B cell (primary cell): ENCODE data around the gene LANCL2. TPM values are rescaled to one million over a fixed set of nuclear protein-coding genes. Genes with fewer than 3 reads are reported as not detected.

Source experiments
- ATAC-seq: fragments of 200-7000 bp; cut with Tn5 transposase; one replicate; pipeline ENCODE4 v1.10.0; 2021; ENCODE audit warnings: low read depth, mild to moderate bottlenecking, moderate number of reproducible peaks, moderate library complexity
- CTCF ChIA-PET: fragments of 350-600 bp; sonication (Branson Sonifier 250); formaldehyde crosslinking; loops from one replicate; lab custom pipeline; 2021; ENCODE audit warnings: antibody characterized with exemption, inconsistent platforms; lab: Charles Lee
- POLR2A ChIA-PET: fragments of 350-600 bp; sonication (Branson Sonifier 250); formaldehyde crosslinking; loops from one replicate; lab custom pipeline; 2021; ENCODE audit warnings: antibody characterized with exemption; lab: Charles Lee
- DNase-seq: peaks from one replicate; pipeline ENCODE4 v3.0.0; 2013
- H2AFZ ChIP-seq: 2 replicates; pipeline ENCODE4 v1.6.1; 2012; ENCODE audit warnings: mild to moderate bottlenecking, low read depth, low read length; ENCODE audit not compliant: insufficient read depth, poor library complexity, severe bottlenecking
- H3K27ac ChIP-seq, 2 donors: 1 replicate in 1 of 2; 2 replicates in 1 of 2; pipeline ENCODE4 v1.5.1; 2012 to 2013; ENCODE audit warnings: low read length in 2 of 2, mild to moderate bottlenecking in 2 of 2, moderate library complexity in 1 of 2
- H3K27me3 ChIP-seq, 4 experiments: fragments of 200-600 bp in 1 of 4; sonication (generic) in 1 of 4; replicated peaks in 1 of 4; 1 replicate in 2 of 4; 2 replicates in 2 of 4; pipeline versions ENCODE4 v1.6.1 to v1.7.0; 2013 to 2016; ENCODE audit warnings: low read length in 3 of 4, mild to moderate bottlenecking in 2 of 4, mixed read lengths in 1 of 4, moderate library complexity in 1 of 4; ENCODE audit not compliant: insufficient read depth in 4 of 4, control insufficient read depth in 3 of 4; ENCODE audit errors: control extremely low read depth in 1 of 4
- H3K36me3 ChIP-seq, 2 experiments: replicated peaks in 1 of 2; 1 replicate in 1 of 2; 2 replicates in 1 of 2; pipeline versions ENCODE4 v1.6.1 to v1.7.1; 2013; ENCODE audit warnings: low read length in 1 of 2; ENCODE audit not compliant: insufficient read depth in 2 of 2, control insufficient read depth in 1 of 2; ENCODE audit errors: control extremely low read depth in 1 of 2, extremely low read depth in 1 of 2
- H3K4me1 ChIP-seq, 2 donors: fragments of 200-600 bp in 1 of 2; sonication (generic) in 1 of 2; 1 replicate in 1 of 2; 2 replicates in 1 of 2; pipeline versions ENCODE4 v1.5.1 to v1.6.1; 2013 to 2017; ENCODE audit warnings: low read length in 2 of 2; ENCODE audit not compliant: control insufficient read depth in 2 of 2, insufficient read depth in 2 of 2
- H3K4me2 ChIP-seq: replicated peaks from 2 replicates; pipeline ENCODE3; 2012; ENCODE audit warnings: mild to moderate bottlenecking, low read depth, low read length; ENCODE audit not compliant: poor library complexity, severe bottlenecking
- H3K4me3 ChIP-seq, 5 experiments: fragments of 200-600 bp in 1 of 5; sonication (generic) in 1 of 5; 1 replicate in 3 of 5; 2 replicates in 2 of 5; pipeline versions ENCODE4 v1.5.1 to v1.7.0; 2011 to 2016; ENCODE audit warnings: low read length in 4 of 5, mild to moderate bottlenecking in 4 of 5, low read depth in 2 of 5, control low read depth in 1 of 5, moderate library complexity in 1 of 5; ENCODE audit not compliant: insufficient read depth in 1 of 5; ENCODE audit errors: control extremely low read depth in 1 of 5, extremely low read depth in 1 of 5
- H3K79me2 ChIP-seq: fragments of 200-600 bp; sonication (generic); one replicate; pipeline ENCODE4 v1.6.0; 2016; ENCODE audit warnings: low read length; ENCODE audit not compliant: control insufficient read depth, insufficient read depth
- H3K9ac ChIP-seq: fragments of 200-600 bp; sonication (generic); 2 replicates; pipeline ENCODE4 v1.6.1; 2017; ENCODE audit warnings: mild to moderate bottlenecking, low read length, moderate library complexity
- H3K9me3 ChIP-seq, 3 donors: one replicate each; pipeline versions ENCODE4 v1.6.1 to v1.7.1; 2013; ENCODE audit warnings: low read length in 2 of 3; ENCODE audit not compliant: control insufficient read depth in 2 of 3, insufficient read depth in 1 of 3; ENCODE audit errors: control extremely low read depth in 1 of 3
- H4K20me1 ChIP-seq: 2 replicates; pipeline ENCODE4 v1.6.0; 2012; ENCODE audit warnings: mild to moderate bottlenecking, low read length; ENCODE audit not compliant: insufficient read depth, control insufficient read depth, poor library complexity, severe bottlenecking
- H3K27ac Mint-ChIP-seq: one replicate; pipeline ENCODE4 v1.8.0; 2021; ENCODE audit warnings: mixed read lengths
- H3K27me3 Mint-ChIP-seq: one replicate; pipeline ENCODE4 v1.8.0; 2021; ENCODE audit warnings: mixed read lengths
- H3K4me1 Mint-ChIP-seq: one replicate; pipeline ENCODE4 v1.8.0; 2021; ENCODE audit warnings: mixed read lengths
- H3K4me3 Mint-ChIP-seq: one replicate; pipeline ENCODE4 v1.8.0; 2021; ENCODE audit warnings: mixed read lengths
- H3K9me3 Mint-ChIP-seq: one replicate; pipeline ENCODE4 v1.8.0; 2022; ENCODE audit warnings: mixed read lengths; ENCODE audit not compliant: insufficient read depth
- EZH2 ChIP-seq: IDR thresholded peaks from 2 replicates; pipeline ENCODE4 v1.6.1; 2012; ENCODE audit warnings: borderline replicate concordance, low read depth, mild to moderate bottlenecking, moderate library complexity, low read length; ENCODE audit not compliant: insufficient read depth, poor library complexity, severe bottlenecking
- WGBS: methylation state at CpG from one replicate; pipeline ENCODE4 v1.1.5; 2013; ENCODE audit warnings: missing lambda C conversion rate; ENCODE audit not compliant: insufficient coverage; 5-methylcytosine and 5-hydroxymethylcytosine counted together
- intact Hi-C: fragments of 100-400 bp; cut with micrococcal nuclease; formaldehyde crosslinking; loops from one replicate; pipeline ENCODE4 v1.10.0; 2022
- polyA plus RNA-seq: library from polyadenylated mRNA; depleted of rRNA; stranded (reverse); fragments of >200 nt; gene quantifications from 2 replicates; pipeline ENCODE4 v1.2.3, GENCODE V29; 2012
- total RNA-seq, 2 donors: library from RNA; stranded (reverse); fragments of 120-200 nt in 1 of 2; gene quantifications; 1 replicate in 1 of 2; 2 replicates in 1 of 2; pipeline versions ENCODE4 v1.2.3 to v1.2.4, GENCODE V29; 2013 to 2022
- TF ChIP-seq, protein P1 (sequence below): fragments of 200-600 bp; IDR thresholded peaks from one replicate; pipeline ENCODE4 v1.8.0; 2022; ENCODE audit warnings: antibody characterized with exemption, mild to moderate bottlenecking

The LANCL2 gene
- total and polyA plus RNA-seq, 2 donors (not counting 1 experiment from before 2014, with no cell fraction given): 3.5 to 8.1 TPM

DNA sequence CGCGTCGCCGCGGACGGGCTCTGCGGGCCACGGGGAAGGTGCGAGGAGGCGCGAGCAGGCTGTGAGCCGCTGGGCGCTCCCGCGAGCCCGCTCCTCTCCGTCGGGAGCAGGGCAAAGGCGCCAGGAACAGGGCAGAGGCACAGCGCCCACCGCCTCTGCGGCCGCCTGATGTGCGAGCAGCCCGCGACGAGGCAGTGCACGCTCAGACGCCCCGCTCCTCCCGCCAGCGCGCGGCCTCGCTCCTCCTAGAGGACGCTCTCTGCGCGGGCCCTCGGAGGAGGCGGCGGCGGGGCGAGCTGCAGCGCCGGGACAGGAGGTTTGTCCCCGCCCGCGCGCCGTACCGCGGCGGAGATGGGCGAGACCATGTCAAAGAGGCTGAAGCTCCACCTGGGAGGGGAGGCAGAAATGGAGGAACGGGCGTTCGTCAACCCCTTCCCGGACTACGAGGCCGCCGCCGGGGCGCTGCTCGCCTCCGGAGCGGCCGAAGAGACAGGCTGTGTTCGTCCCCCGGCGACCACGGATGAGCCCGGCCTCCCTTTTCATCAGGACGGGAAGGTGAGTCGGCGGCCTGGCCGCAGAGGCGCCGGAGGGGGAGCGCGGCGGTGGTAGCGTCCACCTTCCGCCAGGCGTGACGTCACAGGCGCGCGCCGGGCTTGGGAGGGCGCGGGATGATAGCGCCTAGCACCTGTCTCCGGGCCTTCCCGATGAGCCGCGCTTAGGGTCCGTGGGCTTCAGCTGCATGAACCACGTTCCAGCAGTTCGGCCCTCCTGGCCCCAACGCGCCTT, 731 bp downstream of the LANCL2 start:
- under 1% methylated on average over 101 of the region's 101 CpGs for WGBS
- ATAC-seq (peak; percentile 88), DNase-seq (peak; percentile 100)
- Histone ChIP-seq H3K27me3 (no peaks in the 10 kb centered on the region), H3K9ac (peak overlapping the region; percentile 100), H4K20me1 (no peaks in the 10 kb centered on the region), H3K36me3 (no peaks in the 10 kb centered on the region), H3K4me1 (peaks cover 13 to 22% of the 10 kb centered on the region in 2 donors), H3K4me2 (peak overlapping the region; percentile 82), H3K9me3 (no peaks in the 10 kb centered on the region), H3K4me3 (peak overlapping the region; percentile 80 to 99 (median 92)), H3K79me2 (peaks cover 36% of the 10 kb centered on the region), H3K27ac (peak overlapping the region; percentile 96 to 98), H2AFZ (peak overlapping the region; percentile 98)
- H3K27me3 Mint-ChIP-seq: peaks cover 3% of the 10 kb centered on the region
- intact Hi-C loops: loop anchor here (1.0 to 5.0 kb wide), 8 partner anchors 49 to 607 kb away; partner anchors contain the start of genes NIPSNAP2, SEC61G and ZNF713
- peak overlapping the region; percentile 96 for H3K4me3 Mint-ChIP-seq
- peaks cover 22% of the 10 kb centered on the region for H3K4me1 Mint-ChIP-seq
- H3K27ac Mint-ChIP-seq: peak overlapping the region; percentile 100
- ChIA-PET POLR2A (interaction anchor here (0.7 to 1.7 kb wide), 10 partner anchors 18 to 740 kb away, joined by 3 to 7 read pairs (median 4); partner anchors contain the start of genes CCT6A, CHCHD2, NIPSNAP2 and PSPH), CTCF (interaction anchor here (0.8 to 1.5 kb wide), 6 partner anchors 167 to 740 kb away, joined by 3 to 4 read pairs (median 3); partner anchors contain the start of gene CHCHD2)
- H3K9me3 Mint-ChIP-seq: no peaks in the 10 kb centered on the region
- TF ChIP-seq EZH2: no peak
- TF ChIP-seq, protein P1, sequence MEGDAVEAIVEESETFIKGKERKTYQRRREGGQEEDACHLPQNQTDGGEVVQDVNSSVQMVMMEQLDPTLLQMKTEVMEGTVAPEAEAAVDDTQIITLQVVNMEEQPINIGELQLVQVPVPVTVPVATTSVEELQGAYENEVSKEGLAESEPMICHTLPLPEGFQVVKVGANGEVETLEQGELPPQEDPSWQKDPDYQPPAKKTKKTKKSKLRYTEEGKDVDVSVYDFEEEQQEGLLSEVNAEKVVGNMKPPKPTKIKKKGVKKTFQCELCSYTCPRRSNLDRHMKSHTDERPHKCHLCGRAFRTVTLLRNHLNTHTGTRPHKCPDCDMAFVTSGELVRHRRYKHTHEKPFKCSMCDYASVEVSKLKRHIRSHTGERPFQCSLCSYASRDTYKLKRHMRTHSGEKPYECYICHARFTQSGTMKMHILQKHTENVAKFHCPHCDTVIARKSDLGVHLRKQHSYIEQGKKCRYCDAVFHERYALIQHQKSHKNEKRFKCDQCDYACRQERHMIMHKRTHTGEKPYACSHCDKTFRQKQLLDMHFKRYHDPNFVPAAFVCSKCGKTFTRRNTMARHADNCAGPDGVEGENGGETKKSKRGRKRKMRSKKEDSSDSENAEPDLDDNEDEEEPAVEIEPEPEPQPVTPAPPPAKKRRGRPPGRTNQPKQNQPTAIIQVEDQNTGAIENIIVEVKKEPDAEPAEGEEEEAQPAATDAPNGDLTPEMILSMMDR: peak; percentile 41
